ENCODE results near the gene GAREM2. TPM values are rescaled to one million over a fixed set of nuclear protein-coding genes. Genes with fewer than 3 reads are reported as not detected.

The GAREM2 gene
- total and polyA plus RNA-seq, 2 donors from 2014 or later: 1.2 to 3.2 TPM

GRCh38 chr2:26184555-26185303 is 11.8 kb downstream of the GAREM2 start:
- intact Hi-C loops (cut with DNase I): no loop called here
- FAIRE-seq: no peak
- H3K36me3 ChIP-seq (ENCODE audit: control insufficient read depth in 2 of 3, insufficient read depth in 3 of 3, low read length in 3 of 3): no peaks in the 10 kb centered on the region
- TF ChIP-seq CTCF (IDR thresholded peaks at IDR 0.05; ENCODE audit: borderline replicate concordance, extremely low read depth, insufficient read depth): peak; percentile 74
- H3K27me3 ChIP-seq (ENCODE audit: control insufficient read depth, insufficient read depth, low read length): no peaks in the 10 kb centered on the region
- peak overlapping the region; percentile 39 to 54 (median 42) for H3K4me3 ChIP-seq (ENCODE audit: low read length in 3 of 3)
- H3K9ac ChIP-seq (ENCODE audit: low read length in 3 of 3): peak overlapping the region in 1 of 3 donors; percentile 18
- no peaks in the 10 kb centered on the region for H3K9me3 ChIP-seq (ENCODE audit: control insufficient read depth in 2 of 3, insufficient read depth in 1 of 3, low read length in 3 of 3)
- DNase-seq: peak; percentile 89 to 95 (median 92)
- no peak overlapping the region for H3K27ac ChIP-seq (ENCODE audit: low read depth in 2 of 2, low read length in 2 of 2)
- H3K4me1 ChIP-seq (ENCODE audit: control insufficient read depth in 2 of 3, insufficient read depth in 2 of 3, low read depth in 1 of 3, low read length in 3 of 3): peaks cover 0 to 4% (median 0%) of the 10 kb centered on the region in 3 donors

GRCh38 chr2:26185304-26185928 is 12.5 kb downstream of the GAREM2 start:
- no peak for TF ChIP-seq CTCF (IDR thresholded peaks at IDR 0.05; ENCODE audit: borderline replicate concordance, extremely low read depth, insufficient read depth)
- FAIRE-seq (no peak), DNase-seq (no peak)
- Histone ChIP-seq H3K4me3 (ENCODE audit: low read length in 3 of 3) (peak overlapping the region in 2 of 3 donors; percentile 41 to 50), H3K9ac (ENCODE audit: low read length in 3 of 3) (no peak overlapping the region), H3K36me3 (ENCODE audit: control insufficient read depth in 2 of 3, insufficient read depth in 3 of 3, low read length in 3 of 3) (peaks cover 0 to under 1% (median 0%) of the 10 kb centered on the region in 3 donors), H3K27me3 (ENCODE audit: control insufficient read depth, insufficient read depth, low read length) (no peaks in the 10 kb centered on the region), H3K9me3 (ENCODE audit: control insufficient read depth in 2 of 3, insufficient read depth in 1 of 3, low read length in 3 of 3) (no peaks in the 10 kb centered on the region), H3K27ac (ENCODE audit: low read depth in 2 of 2, low read length in 2 of 2) (no peak overlapping the region), H3K4me1 (ENCODE audit: control insufficient read depth in 2 of 3, insufficient read depth in 2 of 3, low read depth in 1 of 3, low read length in 3 of 3) (peaks cover 0 to 4% (median 0%) of the 10 kb centered on the region in 3 donors)
- intact Hi-C loops (cut with DNase I): no loop called here

- FAIRE-seq (no peak), DNase-seq (no peak)
- Histone ChIP-seq H3K4me3 (ENCODE audit: low read length in 3 of 3) (no peak overlapping the region), H3K9me3 (ENCODE audit: control insufficient read depth in 2 of 3, insufficient read depth in 1 of 3, low read length in 3 of 3) (no peaks in the 10 kb centered on the region), H3K27ac (ENCODE audit: low read depth in 2 of 2, low read length in 2 of 2) (no peak overlapping the region), H3K36me3 (ENCODE audit: control insufficient read depth in 2 of 3, insufficient read depth in 3 of 3, low read length in 3 of 3) (peaks cover 0 to 3% (median 3%) of the 10 kb centered on the region in 3 donors), H3K9ac (ENCODE audit: low read length in 3 of 3) (no peak overlapping the region), H3K27me3 (ENCODE audit: control insufficient read depth, insufficient read depth, low read length) (no peaks in the 10 kb centered on the region), H3K4me1 (ENCODE audit: control insufficient read depth in 2 of 3, insufficient read depth in 2 of 3, low read depth in 1 of 3, low read length in 3 of 3) (peaks cover 0 to 4% (median 0%) of the 10 kb centered on the region in 3 donors)
- intact Hi-C loops (cut with DNase I): no loop called here
- no peak for TF ChIP-seq CTCF (IDR thresholded peaks at IDR 0.05; ENCODE audit: borderline replicate concordance, extremely low read depth, insufficient read depth)
These were observed 13.3 kb downstream of the GAREM2 start for GRCh38 chr2:26185954-26186770.

All from kidney (tissue), 14 donors.